HepG2 (cell line): ENCODE results near the gene EMILIN3. TPM values are rescaled to one million over a fixed set of nuclear protein-coding genes. Genes with fewer than 3 reads are reported as not detected.

ENCODE experiments used
- MAX ChIP-seq: IDR thresholded peaks from 2 replicates; pipeline ENCODE4 v1.6.1; 2012; ENCODE audit warnings: inconsistent platforms
- MYNN ChIP-seq: sonication (generic); formaldehyde crosslinking; IDR thresholded peaks from 2 replicates; pipeline ENCODE4 v1.4.0; 2020; ENCODE audit warnings: mild to moderate bottlenecking, low read depth, missing genetic modification reagents
- NPAS2 ChIP-seq: sonication (generic); formaldehyde crosslinking; IDR thresholded peaks from 2 replicates; pipeline ENCODE4 v1.8.0; 2022; ENCODE audit warnings: mild to moderate bottlenecking, missing genetic modification reagents, borderline replicate concordance
- PLSCR1 ChIP-seq: sonication (generic); formaldehyde crosslinking; IDR thresholded peaks from 2 replicates; pipeline ENCODE4 v1.5.0; 2020; ENCODE audit warnings: missing genetic modification reagents, mild to moderate bottlenecking, borderline replicate concordance
- RBAK ChIP-seq: sonication (generic); formaldehyde crosslinking; IDR thresholded peaks from 2 replicates; pipeline ENCODE4 v1.5.1; 2020; ENCODE audit warnings: mild to moderate bottlenecking, missing genetic modification reagents
- SATB2 ChIP-seq: sonication (generic); formaldehyde crosslinking; IDR thresholded peaks from 2 replicates; pipeline ENCODE4 v1.5.0; 2020; ENCODE audit warnings: missing genetic modification reagents
- SETDB1 ChIP-seq: sonication (generic); formaldehyde crosslinking; IDR thresholded peaks from 2 replicates; pipeline ENCODE4 v1.5.1; 2020; ENCODE audit warnings: missing genetic modification reagents, mild to moderate bottlenecking, borderline replicate concordance
- SNRNP70 ChIP-seq: fragments of 200-400 bp; formaldehyde crosslinking; IDR thresholded peaks from 2 replicates; pipeline ENCODE4 v1.6.1; 2017; ENCODE audit warnings: mild to moderate bottlenecking, low read depth, low read length, moderate library complexity
- ZNF503 ChIP-seq: sonication (generic); formaldehyde crosslinking; IDR thresholded peaks from 2 replicates; pipeline ENCODE4 v1.4.0; 2020; ENCODE audit warnings: missing genetic modification reagents
- ZNF567 ChIP-seq: sonication (generic); formaldehyde crosslinking; IDR thresholded peaks from 2 replicates; pipeline ENCODE4 v1.8.1; 2023; ENCODE audit warnings: mild to moderate bottlenecking, missing genetic modification reagents, borderline replicate concordance
- ZNF672 ChIP-seq: sonication (generic); formaldehyde crosslinking; IDR thresholded peaks from 2 replicates; pipeline ENCODE4 v1.8.1; 2022; ENCODE audit warnings: missing genetic modification reagents
- ZNF7 ChIP-seq: IDR thresholded peaks from 2 replicates; pipeline ENCODE4 v1.6.1; 2016; ENCODE audit warnings: missing biosample characterization, missing genetic modification reagents
- polyA plus RNA-seq, 8 experiments: library from polyadenylated mRNA; depleted of rRNA in 3 of 8; stranded (reverse) in 7 of 8; unstranded in 1 of 8; fragments of >200 nt; fragmentation: Illumina TruSeq in 4 of 8; extraction: Trizol in 4 of 8; gene quantifications; 2 replicates each; pipeline versions ENCODE4 v1.2.1 to v1.2.3, GENCODE V29; 2011 to 2016; ENCODE audit warnings: low read depth in 4 of 8, missing spikeins in 1 of 8, mixed read lengths in 1 of 8; ENCODE audit not compliant: insufficient read depth in 1 of 8
- total RNA-seq, 5 experiments: library from RNA; depleted of rRNA; stranded (reverse); fragments of >200 nt; fragmentation: Illumina TruSeq; extraction: Trizol; gene quantifications; 2 replicates each; pipeline ENCODE4 v1.2.3, GENCODE V29; 2016; ENCODE audit warnings: low read depth in 1 of 5
- TF ChIP-seq, protein P1 (sequence below): sonication (generic); formaldehyde crosslinking; IDR thresholded peaks from 2 replicates; pipeline ENCODE4 v1.8.0; 2022; ENCODE audit warnings: low read depth, missing genetic modification reagents
- TF ChIP-seq, protein P2 (sequence below): IDR thresholded peaks from 2 replicates; pipeline ENCODE4 v1.6.1; 2016; ENCODE audit warnings: low read depth, missing genetic modification reagents, missing compliant biosample characterization
- TF ChIP-seq, protein P3 (sequence below): sonication (generic); formaldehyde crosslinking; IDR thresholded peaks from 2 replicates; pipeline ENCODE4 v1.8.1; 2023; ENCODE audit warnings: mild to moderate bottlenecking, missing genetic modification reagents
- TF ChIP-seq, protein P4 (sequence below): IDR thresholded peaks from 2 replicates; pipeline ENCODE4 v1.6.1; 2012; ENCODE audit warnings: low read depth, low read length, improper control_type of control experiment

EMILIN3 gene
- total and polyA plus RNA-seq, 2 of the 13 experiments (the other 11 are each of a cell fraction or from before 2014, with no cell fraction given) = 0.25 to 0.29 TPM

DNA sequence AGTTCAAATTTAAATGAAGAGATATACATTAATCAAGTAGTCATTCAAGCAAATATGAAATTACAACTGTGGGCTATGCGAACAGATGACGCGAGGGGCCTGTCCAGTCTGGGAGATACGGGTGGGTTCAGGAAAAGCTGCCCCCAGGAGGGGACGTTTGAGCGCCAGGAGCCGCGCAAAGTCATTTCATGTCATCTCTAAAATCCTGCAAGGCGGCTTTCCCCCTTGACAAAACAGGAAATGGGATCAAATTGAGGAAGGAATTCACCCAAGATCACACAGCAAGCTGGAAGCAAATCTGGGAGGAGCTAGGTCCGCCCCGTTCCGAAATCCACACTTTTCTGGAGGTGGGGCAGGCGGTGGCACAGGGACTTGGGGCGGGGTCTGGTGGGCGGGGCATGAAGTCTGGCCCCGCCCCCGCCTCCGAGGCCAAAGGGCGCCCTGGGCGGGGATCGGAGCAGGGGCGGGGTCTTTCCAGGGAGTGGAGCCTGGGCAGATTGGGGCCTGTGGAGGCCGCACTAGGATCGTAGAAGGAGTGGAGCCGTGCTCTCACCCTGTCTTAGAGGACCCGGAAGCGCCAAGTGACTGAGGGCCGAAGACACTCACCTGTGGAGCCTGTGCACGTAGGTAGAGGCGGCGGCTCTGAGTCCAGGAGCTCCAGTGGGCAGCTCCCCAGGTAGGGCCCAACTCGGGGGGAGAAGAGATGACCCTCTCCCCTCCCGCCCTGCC, 26.1 kb downstream of the EMILIN3 start, which contains the start of gene LPIN3 (continued):
- TF ChIP-seq ZNF503 (CRISPR knock-in tag) (no peak), ZNF567 (CRISPR knock-in tag) (no peak; the same call in 1 of the 2 replicates), SETDB1 (no peak), SNRNP70 (no peak), RBAK (no peak), ZNF7 (CRISPR knock-in tag) (no peak), NPAS2 (CRISPR knock-in tag) (no peak), SATB2 (no peak), PLSCR1 (CRISPR knock-in tag) (no peak), MYNN (CRISPR knock-in tag) (0 out of 2 replicates have a peak, but pooled peaks have one; percentile 29), MAX (no peak), ZNF672 (CRISPR knock-in tag) (no peak)
- TF ChIP-seq, protein P1, sequence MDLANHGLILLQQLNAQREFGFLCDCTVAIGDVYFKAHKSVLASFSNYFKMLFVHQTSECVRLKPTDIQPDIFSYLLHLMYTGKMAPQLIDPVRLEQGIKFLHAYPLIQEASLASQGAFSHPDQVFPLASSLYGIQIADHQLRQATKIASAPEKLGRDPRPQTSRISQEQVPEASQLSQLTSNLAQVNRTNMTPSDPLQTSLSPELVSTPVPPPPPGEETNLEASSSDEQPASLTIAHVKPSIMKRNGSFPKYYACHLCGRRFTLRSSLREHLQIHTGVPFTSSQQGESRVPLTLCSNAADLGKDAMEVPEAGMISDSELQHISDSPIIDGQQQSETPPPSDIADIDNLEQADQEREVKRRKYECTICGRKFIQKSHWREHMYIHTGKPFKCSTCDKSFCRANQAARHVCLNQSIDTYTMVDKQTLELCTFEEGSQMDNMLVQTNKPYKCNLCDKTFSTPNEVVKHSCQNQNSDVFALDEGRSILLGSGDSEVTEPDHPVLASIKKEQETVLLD (CRISPR knock-in tag) = no peak
- TF ChIP-seq, protein P2, sequence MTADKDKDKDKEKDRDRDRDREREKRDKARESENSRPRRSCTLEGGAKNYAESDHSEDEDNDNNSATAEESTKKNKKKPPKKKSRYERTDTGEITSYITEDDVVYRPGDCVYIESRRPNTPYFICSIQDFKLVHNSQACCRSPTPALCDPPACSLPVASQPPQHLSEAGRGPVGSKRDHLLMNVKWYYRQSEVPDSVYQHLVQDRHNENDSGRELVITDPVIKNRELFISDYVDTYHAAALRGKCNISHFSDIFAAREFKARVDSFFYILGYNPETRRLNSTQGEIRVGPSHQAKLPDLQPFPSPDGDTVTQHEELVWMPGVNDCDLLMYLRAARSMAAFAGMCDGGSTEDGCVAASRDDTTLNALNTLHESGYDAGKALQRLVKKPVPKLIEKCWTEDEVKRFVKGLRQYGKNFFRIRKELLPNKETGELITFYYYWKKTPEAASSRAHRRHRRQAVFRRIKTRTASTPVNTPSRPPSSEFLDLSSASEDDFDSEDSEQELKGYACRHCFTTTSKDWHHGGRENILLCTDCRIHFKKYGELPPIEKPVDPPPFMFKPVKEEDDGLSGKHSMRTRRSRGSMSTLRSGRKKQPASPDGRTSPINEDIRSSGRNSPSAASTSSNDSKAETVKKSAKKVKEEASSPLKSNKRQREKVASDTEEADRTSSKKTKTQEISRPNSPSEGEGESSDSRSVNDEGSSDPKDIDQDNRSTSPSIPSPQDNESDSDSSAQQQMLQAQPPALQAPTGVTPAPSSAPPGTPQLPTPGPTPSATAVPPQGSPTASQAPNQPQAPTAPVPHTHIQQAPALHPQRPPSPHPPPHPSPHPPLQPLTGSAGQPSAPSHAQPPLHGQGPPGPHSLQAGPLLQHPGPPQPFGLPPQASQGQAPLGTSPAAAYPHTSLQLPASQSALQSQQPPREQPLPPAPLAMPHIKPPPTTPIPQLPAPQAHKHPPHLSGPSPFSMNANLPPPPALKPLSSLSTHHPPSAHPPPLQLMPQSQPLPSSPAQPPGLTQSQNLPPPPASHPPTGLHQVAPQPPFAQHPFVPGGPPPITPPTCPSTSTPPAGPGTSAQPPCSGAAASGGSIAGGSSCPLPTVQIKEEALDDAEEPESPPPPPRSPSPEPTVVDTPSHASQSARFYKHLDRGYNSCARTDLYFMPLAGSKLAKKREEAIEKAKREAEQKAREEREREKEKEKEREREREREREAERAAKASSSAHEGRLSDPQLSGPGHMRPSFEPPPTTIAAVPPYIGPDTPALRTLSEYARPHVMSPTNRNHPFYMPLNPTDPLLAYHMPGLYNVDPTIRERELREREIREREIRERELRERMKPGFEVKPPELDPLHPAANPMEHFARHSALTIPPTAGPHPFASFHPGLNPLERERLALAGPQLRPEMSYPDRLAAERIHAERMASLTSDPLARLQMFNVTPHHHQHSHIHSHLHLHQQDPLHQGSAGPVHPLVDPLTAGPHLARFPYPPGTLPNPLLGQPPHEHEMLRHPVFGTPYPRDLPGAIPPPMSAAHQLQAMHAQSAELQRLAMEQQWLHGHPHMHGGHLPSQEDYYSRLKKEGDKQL (CRISPR knock-in tag) = no peak
- TF ChIP-seq, protein P3, sequence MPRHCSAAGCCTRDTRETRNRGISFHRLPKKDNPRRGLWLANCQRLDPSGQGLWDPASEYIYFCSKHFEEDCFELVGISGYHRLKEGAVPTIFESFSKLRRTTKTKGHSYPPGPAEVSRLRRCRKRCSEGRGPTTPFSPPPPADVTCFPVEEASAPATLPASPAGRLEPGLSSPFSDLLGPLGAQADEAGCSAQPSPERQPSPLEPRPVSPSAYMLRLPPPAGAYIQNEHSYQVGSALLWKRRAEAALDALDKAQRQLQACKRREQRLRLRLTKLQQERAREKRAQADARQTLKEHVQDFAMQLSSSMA (CRISPR knock-in tag) = peak; percentile 88
- TF ChIP-seq, protein P4, sequence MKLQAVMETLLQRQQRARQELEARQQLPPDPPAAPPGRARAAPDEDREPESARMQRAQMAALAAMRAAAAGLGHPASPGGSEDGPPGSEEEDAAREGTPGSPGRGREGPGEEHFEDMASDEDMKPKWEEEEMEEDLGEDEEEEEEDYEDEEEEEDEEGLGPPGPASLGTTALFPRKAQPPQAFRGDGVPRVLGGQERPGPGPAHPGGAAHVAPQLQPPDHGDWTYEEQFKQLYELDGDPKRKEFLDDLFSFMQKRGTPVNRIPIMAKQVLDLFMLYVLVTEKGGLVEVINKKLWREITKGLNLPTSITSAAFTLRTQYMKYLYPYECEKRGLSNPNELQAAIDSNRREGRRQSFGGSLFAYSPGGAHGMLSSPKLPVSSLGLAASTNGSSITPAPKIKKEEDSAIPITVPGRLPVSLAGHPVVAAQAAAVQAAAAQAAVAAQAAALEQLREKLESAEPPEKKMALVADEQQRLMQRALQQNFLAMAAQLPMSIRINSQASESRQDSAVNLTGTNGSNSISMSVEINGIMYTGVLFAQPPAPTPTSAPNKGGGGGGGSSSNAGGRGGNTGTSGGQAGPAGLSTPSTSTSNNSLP = no peak
